Measurements from ENCODE around the gene SETDB2.

- TF ChIP-seq POLR2AphosphoS5 (IDR thresholded peaks at IDR 0.05; ENCODE audit: low read depth, low read length) (no peak), POLR2A (IDR thresholded peaks at IDR 0.05; ENCODE audit: low read depth, low read length) (no peak)
Measured at GRCh38 chr13:49448753-49449152, 4.7 kb downstream of the SETDB2 start.

All from GM12892 (cell line).